Stomach (tissue), 4 donors: ENCODE results near the gene KLHL22.

Experiments
- CTCF ChIP-seq, 7 experiments: fragments of 450-650 bp in 4 of 7; fragments of 200-600 bp in 3 of 7; sonication (generic) in 3 of 7; IDR thresholded peaks; one replicate each; pipeline ENCODE4 v1.5.1; 2016 to 2019; ENCODE audit warnings: antibody characterized with exemption in 7 of 7, control low read depth in 2 of 7, mild to moderate bottlenecking in 1 of 7
- EP300 ChIP-seq: sonication (generic); formaldehyde crosslinking; IDR thresholded peaks from one replicate; pipeline ENCODE4 v1.6.1; 2017; ENCODE audit warnings: antibody characterized with exemption
- POLR2AphosphoS5 ChIP-seq, 3 donors: sonication (generic); formaldehyde crosslinking; IDR thresholded peaks; one replicate each; pipeline ENCODE4 v1.6.1; 2016; ENCODE audit warnings: antibody characterized with exemption in 3 of 3

- TF ChIP-seq CTCF (IDR thresholded peaks at IDR 0.05) (no peak), EP300 (no peak), POLR2AphosphoS5 (IDR thresholded peaks at IDR 0.05) (no peak)
These were observed 24.5 kb upstream of the KLHL22 start for GRCh38 chr22:20520093-20520511.
